Measurements from ENCODE around the gene EPC1.
"Not testable (repeated sequence)": the region's sequence is repeated elsewhere in the genome, so short reads cannot be mapped to it uniquely, and the experiment has no call there.

- not testable (repeated sequence) for TF ChIP-seq CTCF (optimal IDR thresholded peaks at IDR 0.05 in 1 of 3, IDR thresholded peaks at IDR 0.05 in 1 of 3, conservative IDR thresholded peaks at IDR 0.05 in 1 of 3; ENCODE audit: extremely low read depth in 1 of 3, insufficient read depth in 2 of 3, low read length in 3 of 3); EZH2 (IDR thresholded peaks at IDR 0.05; ENCODE audit: low read length)
Measured at GRCh38 chr10:32222376-32222775, 124.6 kb downstream of the EPC1 start.
